Stimulated activated CD4-positive, alpha-beta T cell treated with anti-CD3 and anti-CD28 coated beads, Interleukin-2, amount 100 ng/mL, for 4 hours (primary cell): ENCODE measurements around the gene FAM107B.

Experiments
- DNase-seq: peaks from one replicate; pipeline ENCODE4 v3.0.0-alpha.2; 2020; ENCODE audit warnings: low read depth

FAM107B gene

DNA sequence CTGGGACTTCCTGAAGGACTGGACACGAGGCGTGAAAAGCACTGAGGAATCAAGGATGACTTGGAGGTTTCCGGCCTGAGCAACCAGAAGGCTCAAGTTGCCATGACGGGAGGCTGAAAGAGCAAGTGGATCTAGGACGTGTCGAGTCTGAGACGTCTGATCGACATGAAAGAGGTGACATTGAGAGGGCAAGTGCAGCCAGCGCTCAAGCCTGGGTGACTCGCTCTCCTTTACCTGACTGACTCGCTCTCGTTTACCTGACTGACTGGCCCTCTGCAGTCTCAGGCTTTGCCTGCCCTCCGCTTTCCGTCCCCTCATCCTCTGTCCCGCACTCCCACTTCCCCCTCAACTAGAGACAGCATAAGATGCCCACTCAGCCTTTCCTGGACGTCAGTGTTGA lies 241.4 kb downstream of the FAM107B start:
- DNase-seq, result no peak

DNA sequence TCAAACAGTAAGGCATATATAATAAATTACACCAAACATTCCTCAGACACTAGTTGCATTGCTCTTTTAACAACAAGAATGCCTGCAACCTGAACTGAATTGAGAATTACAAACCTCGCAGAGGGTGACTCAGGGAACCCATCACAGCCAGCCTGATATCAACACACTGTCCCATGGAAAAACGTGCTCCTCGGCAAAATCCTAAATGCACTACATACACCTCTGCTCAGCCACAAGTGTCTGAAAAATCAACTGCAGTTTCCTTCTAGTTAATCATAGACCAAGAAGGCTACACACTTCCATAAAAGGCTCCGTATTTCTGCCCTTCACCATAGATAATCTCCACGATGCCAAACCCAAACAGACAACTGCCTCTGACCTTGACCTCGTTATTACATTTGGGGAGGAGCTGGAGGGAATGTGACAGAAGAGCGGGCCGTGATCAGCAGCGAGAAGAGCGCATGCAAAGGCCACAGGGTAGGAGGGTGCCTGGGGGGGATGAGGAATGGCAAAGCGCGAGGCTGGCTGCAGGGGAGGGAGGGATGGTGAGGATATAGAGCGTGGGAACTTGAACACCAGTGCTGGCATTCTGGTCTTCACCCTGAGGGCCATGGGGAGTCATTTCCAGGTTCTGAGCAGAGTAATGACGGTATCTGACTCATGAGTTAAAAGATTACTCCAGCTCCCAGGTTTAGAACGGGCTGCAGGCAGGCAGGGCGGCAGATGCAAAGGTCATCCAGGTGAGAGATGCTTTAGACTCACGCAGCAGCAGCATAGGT lies 242.0 kb downstream of the FAM107B start:
- no peak for DNase-seq

DNA sequence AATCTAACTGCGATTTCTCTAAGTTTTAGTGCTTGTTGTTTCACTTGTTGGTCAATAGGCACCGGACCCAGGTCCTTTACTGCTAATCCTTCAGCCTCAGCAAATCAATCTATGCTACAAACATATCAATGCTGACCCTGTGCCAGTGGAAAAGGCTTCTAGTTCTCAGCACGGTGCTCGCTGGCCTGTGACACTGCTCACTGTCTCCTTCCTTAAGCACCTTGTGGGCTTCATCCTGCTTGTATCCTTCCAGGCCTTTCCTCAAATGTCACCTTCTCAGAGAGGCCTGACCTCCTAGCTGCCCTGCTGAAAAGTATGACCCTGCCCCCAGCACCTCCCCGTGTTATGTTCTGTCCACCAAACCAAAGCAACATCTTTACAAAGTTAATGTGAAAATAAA lies 242.7 kb downstream of the FAM107B start:
- no peak for DNase-seq

DNA sequence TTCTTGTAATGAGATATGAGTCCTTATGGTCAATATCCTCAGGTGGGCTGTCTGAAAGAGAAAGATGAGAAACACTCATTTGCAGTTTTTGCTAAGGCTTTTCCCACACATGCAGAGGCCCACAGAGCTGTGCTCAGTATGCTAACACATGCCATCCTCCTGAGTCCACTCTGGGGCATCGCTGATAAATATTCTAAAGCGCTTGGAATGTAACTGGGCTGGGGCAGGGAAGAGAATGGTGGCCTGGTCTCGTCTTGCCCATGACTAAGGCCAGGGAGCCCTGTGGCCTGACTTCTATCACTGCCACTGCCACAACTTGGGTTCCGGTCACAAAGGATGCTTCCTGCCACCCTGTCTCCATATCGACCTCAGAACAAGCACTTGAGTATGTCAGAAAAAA lies 244.2 kb downstream of the FAM107B start:
- DNase-seq, result no peak

DNA sequence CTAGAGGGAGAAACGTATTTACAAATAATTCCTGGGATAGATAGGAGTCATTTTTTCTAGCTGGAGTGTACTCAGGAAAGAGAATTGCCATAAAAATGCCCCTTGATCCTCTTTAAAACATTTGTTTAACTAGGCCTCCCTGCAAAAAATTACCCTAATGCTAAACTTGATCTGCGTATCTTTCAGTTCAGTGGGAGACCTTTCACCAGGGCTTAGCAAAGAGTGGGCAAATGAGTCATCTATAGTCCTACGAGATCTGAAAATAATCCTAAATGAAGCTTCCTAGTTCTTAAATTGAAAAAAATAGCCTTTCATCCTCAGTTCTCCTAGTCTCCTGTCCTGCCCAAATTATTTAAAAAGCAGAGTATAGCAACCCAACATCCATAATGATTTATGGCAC lies 245.3 kb downstream of the FAM107B start:
- no peak for DNase-seq

DNA sequence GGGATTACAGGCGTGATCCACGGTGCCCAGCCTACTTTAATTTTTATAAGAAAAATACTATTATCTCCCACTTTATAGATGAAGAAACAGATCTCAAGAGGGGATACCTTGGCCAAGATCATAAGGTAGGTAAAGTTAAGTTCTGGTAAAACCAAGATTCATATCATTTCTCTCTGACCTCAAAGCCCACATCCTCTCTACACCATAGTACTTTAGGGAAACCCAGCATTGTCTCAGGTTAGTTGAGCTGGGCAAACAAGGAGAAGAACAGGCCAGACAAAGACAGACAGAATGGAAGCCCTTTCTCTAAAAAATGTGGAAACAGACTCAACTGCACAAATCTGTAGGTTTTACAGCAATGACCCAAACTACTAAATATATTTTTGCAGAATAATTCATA lies 246.2 kb downstream of the FAM107B start:
- DNase-seq, result no peak

DNA sequence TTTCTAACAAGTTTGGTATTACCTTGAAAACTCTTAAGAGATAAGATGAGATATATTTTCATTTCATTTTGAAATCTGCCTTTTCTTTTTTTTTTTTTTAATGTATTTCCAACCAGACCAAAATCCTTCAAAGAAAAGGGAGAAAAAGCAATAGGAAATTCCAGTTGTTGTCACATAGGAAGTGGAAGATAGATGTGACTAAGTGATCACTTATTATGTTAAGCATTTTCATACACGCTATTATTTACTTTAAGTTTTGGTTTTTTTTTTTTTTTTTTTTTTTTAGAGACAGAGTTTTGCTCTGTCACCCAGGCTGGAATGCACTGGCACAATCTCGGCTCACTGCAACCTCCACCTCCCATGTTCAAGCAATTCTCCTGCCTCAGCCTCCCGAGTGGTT lies 246.8 kb downstream of the FAM107B start:
- DNase-seq, result no peak

DNA sequence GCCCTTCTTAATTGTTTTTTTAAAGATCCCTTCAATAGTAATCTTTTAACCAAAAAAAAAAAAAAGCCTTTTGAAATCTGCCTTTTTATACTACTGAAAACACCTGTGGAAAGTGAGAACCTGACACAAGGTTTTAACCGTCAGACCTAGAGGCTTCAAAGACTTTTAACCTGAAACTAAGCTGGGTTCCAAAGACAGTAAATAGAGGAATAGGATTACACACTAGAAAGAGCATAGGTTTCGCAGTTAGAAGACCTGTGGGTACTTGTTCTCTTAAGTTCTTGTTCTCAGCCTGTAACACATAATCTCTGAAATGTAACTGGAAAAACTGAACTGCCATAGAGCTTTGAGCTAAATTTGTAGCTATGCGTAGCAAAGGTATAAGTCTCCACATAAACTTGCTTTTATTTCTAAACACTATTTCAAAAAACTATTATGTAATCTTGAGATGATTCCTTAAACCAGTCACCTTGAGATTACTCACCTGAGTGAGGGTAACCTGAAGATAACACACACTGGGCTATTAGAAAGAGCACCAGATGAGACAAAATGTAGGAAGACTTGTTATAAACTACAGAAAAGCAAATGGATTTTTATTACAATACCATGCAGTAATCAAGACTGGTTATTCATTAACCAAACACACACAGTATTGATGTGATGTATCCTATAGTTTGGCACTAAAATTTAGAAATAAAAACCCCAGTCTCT lies 247.4 kb downstream of the FAM107B start:
- no peak for DNase-seq

DNA sequence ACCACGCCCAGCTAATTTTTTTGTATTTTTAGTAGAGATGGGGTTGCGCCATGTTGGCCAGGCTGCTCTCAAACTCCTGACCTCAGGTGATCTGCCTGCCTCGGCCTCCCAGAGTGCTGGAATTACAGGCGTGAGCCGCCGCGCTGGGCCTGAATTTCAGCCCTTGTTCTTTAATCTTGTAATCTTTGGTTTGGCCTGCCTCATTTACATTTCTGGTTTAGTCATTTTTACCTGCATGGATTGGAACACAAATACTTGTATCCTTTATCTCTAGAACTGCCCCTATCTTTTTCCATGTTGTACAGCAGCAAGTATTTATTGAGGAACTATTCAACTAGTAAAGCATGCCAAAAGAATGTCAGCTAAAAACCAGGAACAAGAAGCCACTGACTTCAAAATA lies 248.4 kb downstream of the FAM107B start:
- DNase-seq, result no peak

DNA sequence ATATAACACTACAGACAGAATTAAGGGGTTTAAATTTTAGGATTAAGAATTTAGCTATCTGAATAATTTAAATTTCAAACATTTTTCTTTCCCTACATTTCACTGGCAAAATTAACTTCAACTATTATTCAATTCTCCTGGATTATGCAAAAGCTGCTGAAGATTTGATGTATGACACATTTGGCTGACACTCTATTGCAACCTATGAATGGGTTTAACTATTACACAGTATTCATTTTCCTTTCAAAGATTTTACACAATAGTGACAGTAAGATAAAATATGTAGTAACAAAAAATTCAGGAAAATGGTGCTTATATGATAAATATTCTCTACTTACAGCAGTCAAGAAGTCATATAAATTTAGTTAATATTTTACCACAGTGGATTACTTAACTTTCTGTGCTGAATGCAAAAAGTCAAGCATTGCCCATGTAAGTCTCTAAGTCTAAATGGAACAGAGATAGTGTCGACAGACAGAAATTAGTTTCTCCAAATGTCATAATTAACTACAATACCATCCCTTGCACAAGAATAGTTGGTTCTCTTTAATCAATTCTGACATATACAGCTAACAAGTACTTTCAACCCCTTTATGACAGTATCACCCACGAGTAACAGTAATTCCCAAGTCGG lies 249.9 kb downstream of the FAM107B start:
- DNase-seq, result no peak

DNA sequence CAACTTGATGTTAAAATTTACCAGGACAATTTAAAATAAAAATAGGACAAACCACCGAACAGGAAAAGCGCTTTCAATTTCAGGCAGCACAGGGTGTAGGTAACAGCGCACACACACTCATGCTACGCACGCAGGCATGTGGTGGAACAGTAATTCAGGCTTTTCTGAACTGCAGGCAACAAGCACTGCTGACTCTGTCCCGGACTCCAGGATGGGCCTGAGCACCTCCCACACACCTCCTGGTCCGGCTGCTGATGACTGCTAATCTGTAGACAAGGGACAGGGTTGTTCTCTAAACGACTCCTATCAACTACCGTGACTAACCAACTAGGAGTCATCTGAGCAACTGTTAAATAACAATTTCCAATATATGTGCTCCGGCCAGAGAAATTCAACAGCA lies 251.4 kb downstream of the FAM107B start:
- no peak for DNase-seq

DNA sequence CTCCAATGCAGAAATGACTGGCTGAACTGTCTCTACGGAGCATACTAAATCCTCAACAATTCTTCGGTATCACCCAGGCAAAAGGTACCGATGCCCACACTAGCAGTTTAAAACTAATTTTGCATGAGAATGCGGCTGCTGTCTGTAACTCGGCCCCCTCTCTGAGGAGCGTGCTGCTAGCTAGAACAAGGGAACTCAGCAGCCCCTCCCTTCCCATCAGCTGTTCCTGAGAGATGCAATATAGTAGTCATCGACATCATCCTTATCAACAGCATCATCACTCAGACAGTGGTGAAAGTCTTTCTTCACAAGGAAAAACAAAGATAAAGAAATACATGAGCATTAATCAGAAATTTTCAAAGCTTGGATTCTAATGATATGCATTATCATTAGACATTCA lies 254.9 kb downstream of the FAM107B start:
- no peak for DNase-seq

DNA sequence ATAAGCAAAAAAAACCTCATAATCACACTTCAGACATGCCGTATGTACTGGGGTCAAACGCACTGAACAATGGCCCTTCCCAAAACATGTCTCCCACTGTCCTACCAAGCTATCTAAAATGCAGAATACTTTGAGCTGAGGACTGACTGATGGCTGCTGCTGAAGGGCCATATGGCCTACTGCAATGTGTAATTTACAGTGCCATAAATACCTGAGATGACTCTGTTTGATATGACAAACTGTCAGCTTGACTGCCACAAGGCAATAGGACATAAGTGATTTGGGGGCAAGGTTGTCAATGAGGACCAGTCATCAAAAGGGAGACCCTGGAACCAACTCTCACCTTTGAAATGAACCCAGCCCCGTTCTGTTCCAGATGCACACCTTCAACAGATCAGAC lies 256.5 kb downstream of the FAM107B start:
- DNase-seq, result no peak

DNA sequence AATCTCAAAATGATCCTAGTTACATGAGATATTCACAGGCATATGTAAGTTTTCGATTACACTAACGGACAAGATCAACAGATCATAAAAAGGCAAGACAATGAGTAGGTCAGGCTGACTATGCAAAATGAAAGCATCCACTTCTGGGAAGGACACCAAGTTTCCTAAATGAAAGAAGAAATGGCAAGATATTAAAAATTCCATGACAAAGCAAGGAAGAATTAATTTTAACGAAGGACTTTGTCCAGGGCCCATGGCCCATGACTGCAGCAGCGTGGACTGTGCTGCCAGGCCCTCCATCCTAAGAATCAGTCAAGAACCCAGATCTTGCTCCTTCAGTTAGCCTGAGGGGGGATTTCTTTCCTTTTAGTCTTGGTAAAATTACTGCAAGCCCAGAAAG lies 261.6 kb downstream of the FAM107B start:
- DNase-seq, result no peak

DNA sequence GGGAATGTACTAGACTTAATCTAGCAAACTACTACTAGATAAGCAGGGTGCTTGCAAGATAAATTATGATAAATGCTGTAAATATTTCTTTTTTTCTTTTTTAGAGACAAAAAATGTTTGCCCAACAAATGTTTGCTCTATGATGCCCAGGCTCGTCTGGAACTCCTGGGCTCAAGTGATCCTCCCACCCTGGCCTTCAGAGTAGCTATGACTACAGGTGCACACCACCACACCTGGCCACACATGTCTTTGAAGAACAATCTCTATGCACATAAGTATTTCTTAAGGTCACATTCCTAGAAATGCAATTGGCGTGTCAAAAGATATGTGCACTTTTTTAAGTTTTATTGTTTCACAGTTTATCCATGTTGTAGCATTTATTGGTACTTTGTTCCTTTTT lies 264.4 kb downstream of the FAM107B start:
- DNase-seq, result no peak

DNA sequence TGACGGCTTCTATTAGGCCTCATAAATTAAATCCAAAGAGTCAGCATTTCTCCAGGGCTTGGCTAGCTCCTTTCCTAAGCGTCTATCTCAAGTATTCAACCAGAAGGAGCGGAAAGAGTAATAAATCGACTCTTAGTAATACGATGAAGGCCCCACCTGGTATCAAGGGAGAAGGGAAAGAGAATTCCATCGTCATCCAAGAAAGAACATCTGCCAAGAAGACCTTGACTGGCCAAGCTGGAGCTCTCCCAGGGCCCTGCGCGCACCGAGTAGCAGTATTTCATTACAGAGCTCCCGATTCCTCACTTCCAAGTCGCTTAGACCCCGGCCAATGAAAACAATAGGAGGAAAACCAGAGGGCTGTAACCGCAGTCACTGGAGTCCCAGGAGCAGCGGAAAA lies 266.0 kb downstream of the FAM107B start:
- no peak for DNase-seq

DNA sequence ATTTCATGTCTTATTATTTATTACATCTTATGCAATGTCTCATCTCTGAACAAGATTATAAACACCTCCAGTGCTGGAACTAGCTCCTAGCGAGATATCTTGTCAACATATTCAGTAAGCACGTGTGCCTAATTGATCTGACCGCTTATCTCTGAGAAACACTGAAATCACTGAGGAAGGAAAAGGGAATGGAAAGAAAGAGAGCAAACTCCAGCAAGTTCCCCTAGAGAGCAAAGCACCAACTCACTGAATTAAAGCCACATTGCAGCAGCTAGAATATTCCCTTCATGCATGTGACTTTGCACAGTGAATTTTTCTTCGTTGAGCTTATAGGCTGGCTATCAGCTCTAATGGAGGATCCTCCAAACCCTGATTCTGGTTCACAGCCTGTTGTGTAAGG lies 266.9 kb downstream of the FAM107B start:
- DNase-seq, result no peak

DNA sequence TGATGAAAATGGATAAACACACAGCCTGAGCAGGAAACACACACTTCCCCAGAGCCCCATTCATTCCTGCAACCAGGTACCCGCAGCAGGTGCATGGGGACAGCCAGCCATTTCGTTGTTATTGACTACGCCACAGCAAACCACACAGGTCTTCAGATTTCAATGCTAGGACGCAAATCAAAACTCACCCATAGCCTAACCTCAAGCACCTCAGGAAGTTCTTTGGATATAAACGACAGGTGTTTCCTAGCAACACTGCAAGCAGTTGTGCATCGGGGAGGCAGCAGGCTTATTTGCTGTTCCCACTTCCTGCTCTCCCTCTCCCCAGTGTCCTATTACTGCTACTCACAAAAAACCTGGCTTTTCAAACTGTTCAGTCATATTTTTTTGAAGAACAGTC lies 267.5 kb downstream of the FAM107B start:
- no peak for DNase-seq

DNA sequence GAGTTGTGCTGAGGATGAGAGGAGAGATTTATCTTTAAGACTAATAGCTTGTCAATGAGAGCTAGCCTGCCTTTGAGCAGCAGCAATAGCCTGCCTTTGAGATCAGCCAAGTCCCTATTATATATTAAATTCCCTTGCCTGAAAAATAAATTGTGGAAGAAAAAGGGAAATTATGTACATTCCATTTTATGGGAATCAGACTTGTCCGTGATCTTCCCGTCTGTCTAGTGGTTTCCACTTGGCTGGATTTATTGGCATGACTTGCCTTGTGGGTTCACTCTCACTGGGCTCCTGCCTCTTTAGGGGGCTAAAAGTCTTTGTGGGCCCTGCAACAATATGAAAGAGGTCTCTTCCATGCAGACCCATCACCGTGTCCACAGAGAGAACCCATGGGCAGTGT lies 272.3 kb downstream of the FAM107B start:
- DNase-seq, result no peak

DNA sequence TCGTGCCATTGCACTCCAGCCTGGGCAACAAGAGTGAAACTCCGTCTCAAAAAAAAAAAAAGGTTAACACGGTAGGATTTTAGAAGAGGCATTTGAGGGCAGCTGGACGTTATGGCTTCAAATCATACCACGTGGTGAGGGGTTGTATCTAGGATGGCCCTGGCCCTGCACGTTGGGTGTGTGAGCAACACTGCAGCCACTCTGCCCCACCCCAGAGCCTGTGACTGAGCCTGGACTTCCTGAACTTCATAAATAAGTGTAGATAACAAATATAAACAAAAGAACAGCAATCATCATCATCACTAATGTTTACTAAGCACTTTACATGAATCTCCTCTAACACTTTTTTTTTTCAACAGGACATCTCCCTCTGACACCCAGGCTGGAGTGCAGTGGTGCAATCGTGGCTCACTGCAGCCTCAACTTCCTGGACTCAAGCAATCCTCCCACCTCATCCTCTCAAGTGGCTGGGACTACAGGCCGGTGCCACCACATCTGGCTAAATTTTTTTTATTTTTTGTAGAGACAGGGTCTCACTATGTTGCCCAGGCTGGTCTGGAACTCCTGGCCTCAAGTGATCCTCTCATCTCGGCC lies 274.4 kb downstream of the FAM107B start:
- DNase-seq, result no peak

DNA sequence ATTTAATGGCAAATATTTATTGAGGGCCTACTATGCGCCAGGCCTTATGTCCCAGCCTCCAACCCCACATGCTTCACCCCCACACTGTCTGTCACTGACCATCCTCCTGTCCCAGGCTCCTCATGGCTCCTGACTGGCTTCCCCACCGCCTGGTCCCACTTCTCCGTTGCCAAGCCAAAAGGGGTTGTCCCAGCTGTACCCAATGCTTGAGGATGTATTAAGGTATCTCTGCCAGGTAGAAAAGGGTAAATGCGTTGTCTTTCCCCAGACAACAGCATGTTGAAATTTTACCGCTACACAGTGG lies 275.1 kb downstream of the FAM107B start:
- no peak for DNase-seq

DNA sequence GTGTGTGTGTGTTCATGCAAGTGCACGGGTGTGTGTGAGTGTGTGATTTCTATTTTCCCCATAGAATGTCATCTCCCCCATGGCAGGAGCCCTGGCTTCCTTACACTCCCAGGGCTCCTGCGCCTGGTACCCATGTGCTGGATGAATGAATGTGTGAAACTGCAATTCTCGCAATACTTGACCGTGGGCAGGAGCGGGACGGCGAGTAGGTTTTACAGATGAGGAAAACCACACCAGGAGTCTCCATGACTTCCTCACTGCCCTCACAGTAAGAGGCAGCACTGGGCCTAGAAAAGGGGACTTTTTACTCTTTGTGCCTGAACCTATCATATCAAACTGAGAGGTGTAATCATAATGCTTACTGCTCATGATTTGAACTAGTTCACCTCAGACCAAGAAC lies 276.4 kb downstream of the FAM107B start:
- no peak for DNase-seq

DNA sequence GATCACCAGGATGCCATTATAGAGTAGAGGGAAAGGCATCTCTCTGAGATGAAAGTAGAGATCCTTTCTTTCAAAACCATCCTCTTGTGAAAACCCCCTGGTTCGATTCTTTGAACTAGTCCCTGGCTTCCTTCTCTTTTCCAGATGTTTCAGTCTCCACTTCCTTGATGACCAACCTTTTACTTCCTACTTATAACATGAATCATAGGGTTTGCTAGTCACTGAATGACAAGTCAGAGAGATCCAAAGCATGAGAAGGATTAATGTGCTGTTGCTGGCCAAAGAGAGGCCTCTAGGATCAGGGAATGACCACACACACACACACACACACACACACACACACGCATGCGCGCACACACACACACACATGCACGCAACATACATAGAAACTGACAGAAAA lies 282.9 kb downstream of the FAM107B start:
- DNase-seq, result no peak
